Neuronal stem cell (in vitro differentiated cells): ENCODE measurements around the gene CROT.
"Not testable (repeated sequence)": the region's sequence is repeated elsewhere in the genome, so short reads cannot be mapped to it uniquely, and the experiment has no call there.

Experiments used
- DNase-seq: peaks from one replicate; pipeline ENCODE4 v3.0.0-alpha.2; 2013; ENCODE audit warnings: low spot score
- H2AFZ ChIP-seq: one replicate; pipeline ENCODE4 v1.6.1; 2013; ENCODE audit warnings: mild to moderate bottlenecking, low read length, inconsistent platforms
- H2AK5ac ChIP-seq: 2 replicates; pipeline ENCODE4 v1.6.1; 2013; ENCODE audit warnings: low read depth, mild to moderate bottlenecking, inconsistent platforms, low read length, moderate library complexity, mixed read lengths
- H2BK120ac ChIP-seq: 2 replicates; pipeline ENCODE4 v1.6.1; 2013; ENCODE audit warnings: low read depth, mild to moderate bottlenecking, inconsistent platforms, low read length, moderate library complexity, mixed read lengths
- H2BK12ac ChIP-seq: one replicate; pipeline ENCODE4 v1.6.1; 2013; ENCODE audit warnings: low read length, inconsistent platforms
- H2BK15ac ChIP-seq: 2 replicates; pipeline ENCODE4 v1.6.1; 2013; ENCODE audit warnings: mild to moderate bottlenecking, low read length, inconsistent platforms, mixed read lengths
- H2BK5ac ChIP-seq: one replicate; pipeline ENCODE4 v1.6.1; 2013; ENCODE audit warnings: inconsistent platforms, mild to moderate bottlenecking, low read length, moderate library complexity
- H3K14ac ChIP-seq: one replicate; pipeline ENCODE4 v1.6.1; 2013; ENCODE audit warnings: low read length, inconsistent platforms
- H3K18ac ChIP-seq: 2 replicates; pipeline ENCODE4 v1.6.1; 2013; ENCODE audit warnings: low read length, inconsistent platforms
- H3K23ac ChIP-seq: 2 replicates; pipeline ENCODE4 v1.6.1; 2013; ENCODE audit warnings: low read depth, mild to moderate bottlenecking, mixed read lengths, low read length, inconsistent platforms; ENCODE audit not compliant: poor library complexity
- H3K27ac ChIP-seq: replicated peaks from 3 replicates; pipeline ENCODE4 v1.5.1; 2013; ENCODE audit warnings: low read length, inconsistent platforms
- H3K27me3 ChIP-seq, 3 experiments: 2 replicates each; pipeline ENCODE4 v1.6.1; 2013; ENCODE audit warnings: low read length in 3 of 3, mild to moderate bottlenecking in 2 of 3, inconsistent platforms in 1 of 3, low read depth in 1 of 3, mixed read lengths in 1 of 3, moderate library complexity in 1 of 3; ENCODE audit not compliant: control insufficient read depth in 3 of 3, insufficient read depth in 3 of 3
- H3K36me3 ChIP-seq, 2 donors: replicated peaks in 1 of 2; 2 replicates each; pipeline ENCODE4 v1.6.1; 2013; ENCODE audit warnings: low read length in 2 of 2; ENCODE audit not compliant: control insufficient read depth in 2 of 2, insufficient read depth in 2 of 2
- H3K4ac ChIP-seq: 2 replicates; pipeline ENCODE4 v1.6.1; 2013; ENCODE audit warnings: inconsistent platforms, mild to moderate bottlenecking, low read length, moderate library complexity
- H3K4me1 ChIP-seq, 2 donors: 1 replicate in 1 of 2; 2 replicates in 1 of 2; pipeline ENCODE4 v1.6.1; 2013; ENCODE audit warnings: low read length in 2 of 2, low read depth in 1 of 2; ENCODE audit not compliant: control insufficient read depth in 2 of 2, insufficient read depth in 1 of 2
- H3K4me2 ChIP-seq: one replicate; pipeline ENCODE4 v1.6.1; 2013; ENCODE audit warnings: mild to moderate bottlenecking, low read length, inconsistent platforms; ENCODE audit not compliant: insufficient read depth, poor library complexity, severe bottlenecking
- H3K4me3 ChIP-seq, 2 donors: 2 replicates each; pipeline ENCODE4 v1.5.1; 2013; ENCODE audit warnings: low read length in 2 of 2, mild to moderate bottlenecking in 2 of 2, inconsistent platforms in 1 of 2, moderate library complexity in 1 of 2
- H3K79me1 ChIP-seq: one replicate; pipeline ENCODE4 v1.6.1; 2013; ENCODE audit warnings: low read depth, mild to moderate bottlenecking, inconsistent platforms, low read length, moderate library complexity
- H3K9ac ChIP-seq: one replicate; pipeline ENCODE4 v1.6.1; 2013; ENCODE audit warnings: mild to moderate bottlenecking, low read depth, low read length, inconsistent platforms; ENCODE audit not compliant: poor library complexity
- H3K9me3 ChIP-seq, 2 donors: replicated peaks in 1 of 2; 2 replicates each; pipeline versions ENCODE3 to v1.6.1; 2013; ENCODE audit warnings: low read length in 2 of 2, mild to moderate bottlenecking in 2 of 2, inconsistent platforms in 1 of 2, low read depth in 1 of 2, mixed read lengths in 1 of 2, moderate library complexity in 1 of 2; ENCODE audit not compliant: control insufficient read depth in 2 of 2, insufficient read depth in 1 of 2
- H4K8ac ChIP-seq: one replicate; pipeline ENCODE4 v1.6.1; 2013; ENCODE audit warnings: low read depth, mild to moderate bottlenecking, inconsistent platforms, low read length, moderate library complexity
- H4K91ac ChIP-seq: one replicate; pipeline ENCODE4 v1.6.1; 2013; ENCODE audit warnings: low read length, low read depth, mild to moderate bottlenecking, inconsistent platforms; ENCODE audit not compliant: poor library complexity
- WGBS, 2 donors: extraction: QIAGEN DNeasy Blood & Tissue Kit; methylation state at CpG; one replicate each; pipeline ENCODE4 v1.1.7; 2013; ENCODE audit warnings: missing lambda C conversion rate in 2 of 2, mixed read lengths in 1 of 2; ENCODE audit not compliant: insufficient read length in 2 of 2, insufficient replicate concordance in 1 of 2; ENCODE audit errors: extremely low coverage in 2 of 2; 5-methylcytosine and 5-hydroxymethylcytosine counted together

Gene CROT

GRCh38 chr7:87318741-87319140, 26.7 kb upstream of the CROT start:
- no peak overlapping the region for H3K4me3 ChIP-seq
- no peaks in the 10 kb centered on the region for H3K79me1 ChIP-seq
- no peak overlapping the region for H2BK5ac ChIP-seq
- no peak overlapping the region for H2BK15ac ChIP-seq
- H2BK120ac ChIP-seq = no peak overlapping the region
- peaks cover 4 to 7% of the 10 kb centered on the region in 2 donors for H3K4me1 ChIP-seq
- H3K23ac ChIP-seq = no peak overlapping the region
- no peak overlapping the region for H4K8ac ChIP-seq
- no CpG with 5 or more reads among the region's 1 CpG for WGBS, 2 donors
- H2AK5ac ChIP-seq = no peak overlapping the region
- no peak overlapping the region for H3K18ac ChIP-seq
- no peak overlapping the region for H3K4me2 ChIP-seq
- no peak overlapping the region for H4K91ac ChIP-seq
- no peaks in the 10 kb centered on the region for H3K27me3 ChIP-seq
- peaks cover 2 to 19% of the 10 kb centered on the region in 2 donors for H3K9me3 ChIP-seq
- H3K14ac ChIP-seq = no peak overlapping the region
- H2AFZ ChIP-seq = peak overlapping the region; percentile 18
- no peak overlapping the region for H3K9ac ChIP-seq
- no peak overlapping the region for H3K4ac ChIP-seq
- no peak for DNase-seq
- no peak overlapping the region for H3K27ac ChIP-seq
- peaks cover 0 to 7% of the 10 kb centered on the region in 2 donors for H3K36me3 ChIP-seq
- no peak overlapping the region for H2BK12ac ChIP-seq

GRCh38 chr7:87319154-87319581, 26.3 kb upstream of the CROT start:
- not testable (repeated sequence) for H4K91ac ChIP-seq, H2BK120ac ChIP-seq, DNase-seq, H3K27ac ChIP-seq, H3K9ac ChIP-seq, H2BK5ac ChIP-seq, H3K4ac ChIP-seq, H3K14ac ChIP-seq, H4K8ac ChIP-seq, H3K23ac ChIP-seq, H2BK15ac ChIP-seq, H3K4me3 ChIP-seq, H3K27me3 ChIP-seq, H3K4me2 ChIP-seq, H3K79me1 ChIP-seq, H3K4me1 ChIP-seq, H2BK12ac ChIP-seq
- peak overlapping the region; percentile 35 for H3K18ac ChIP-seq
- peak overlapping the region; percentile 34 for H2AK5ac ChIP-seq
- WGBS, 2 donors = no CpG with 5 or more reads among the region's 8 CpGs
- peaks cover 0 to 11% of the 10 kb centered on the region in 2 donors for H3K36me3 ChIP-seq
- peaks cover 2 to 23% of the 10 kb centered on the region in 2 donors for H3K9me3 ChIP-seq
- H2AFZ ChIP-seq = peak overlapping the region; percentile 18

- Histone ChIP-seq H3K4me1 (peaks cover 0 to 1% of the 10 kb centered on the region in 2 donors), H3K23ac (no peak overlapping the region), H3K36me3 (peaks cover 2 to 11% of the 10 kb centered on the region in 2 donors), H3K14ac (no peak overlapping the region), H3K4me2 (no peak overlapping the region), H3K4ac (no peak overlapping the region), H2AK5ac (no peak overlapping the region), H4K8ac (no peak overlapping the region), H4K91ac (no peak overlapping the region), H3K9ac (no peak overlapping the region), H2BK12ac (no peak overlapping the region), H2BK15ac (no peak overlapping the region), H2BK5ac (no peak overlapping the region), H3K27me3 (no peaks in the 10 kb centered on the region), H2AFZ (no peak overlapping the region), H2BK120ac (no peak overlapping the region), H3K27ac (no peak overlapping the region), H3K4me3 (no peak overlapping the region), H3K9me3 (peaks cover 16 to 56% of the 10 kb centered on the region in 2 donors), H3K79me1 (no peaks in the 10 kb centered on the region), H3K18ac (no peak overlapping the region)
- no CpG with 5 or more reads among the region's 1 CpG for WGBS, 2 donors
- no peak for DNase-seq
Observed at GRCh38 chr7:87322912-87323311, 22.6 kb upstream of the CROT start.

GRCh38 chr7:87325576-87326370, 19.7 kb upstream of the CROT start:
- no peak overlapping the region for H2BK120ac ChIP-seq
- H3K14ac ChIP-seq = no peak overlapping the region
- WGBS, 2 donors = 100% methylated on average over 1 of the region's 2 CpGs; no CpG with 5 or more reads in 1 of the 2 donors
- H2BK12ac ChIP-seq = no peak overlapping the region
- no peak overlapping the region for H3K9ac ChIP-seq
- no peaks in the 10 kb centered on the region for H3K4me1 ChIP-seq
- H3K27me3 ChIP-seq = no peaks in the 10 kb centered on the region
- peaks cover 17 to 21% of the 10 kb centered on the region in 2 donors for H3K36me3 ChIP-seq
- no peak overlapping the region for H3K18ac ChIP-seq
- DNase-seq = no peak
- no peak overlapping the region for H4K91ac ChIP-seq
- H3K4me3 ChIP-seq = no peak overlapping the region
- no peak overlapping the region for H2AFZ ChIP-seq
- no peak overlapping the region for H2BK15ac ChIP-seq
- H3K27ac ChIP-seq = no peak overlapping the region
- H3K23ac ChIP-seq = no peak overlapping the region
- H3K79me1 ChIP-seq = no peaks in the 10 kb centered on the region
- H2BK5ac ChIP-seq = no peak overlapping the region
- H3K9me3 ChIP-seq = peaks cover 36 to 84% of the 10 kb centered on the region in 2 donors
- H3K4me2 ChIP-seq = no peak overlapping the region
- H3K4ac ChIP-seq = no peak overlapping the region
- no peak overlapping the region for H2AK5ac ChIP-seq
- H4K8ac ChIP-seq = no peak overlapping the region
